Endodermal cell (in vitro differentiated cells): ENCODE data around the gene TCF12. TPM values are rescaled to one million over a fixed set of nuclear protein-coding genes. Genes with fewer than 3 reads are reported as not detected.

Experiments used
- DNase-seq: peaks from one replicate; pipeline ENCODE4 v3.0.0-alpha.2; 2017
- H3K27ac ChIP-seq: 2 replicates; pipeline ENCODE4 v1.5.1; 2013; ENCODE audit warnings: mild to moderate bottlenecking, low read depth, low read length, moderate library complexity
- H3K27me3 ChIP-seq: 2 replicates; pipeline ENCODE4 v1.6.1; 2013; ENCODE audit warnings: mild to moderate bottlenecking, low read length, moderate library complexity; ENCODE audit not compliant: insufficient read depth, control insufficient read depth, poor library complexity, severe bottlenecking
- H3K36me3 ChIP-seq: 2 replicates; pipeline ENCODE4 v1.7.0; 2013; ENCODE audit warnings: mild to moderate bottlenecking, low read length, moderate library complexity; ENCODE audit not compliant: control insufficient read depth, insufficient read depth
- H3K4me1 ChIP-seq: one replicate; pipeline ENCODE4 v1.7.0; 2013; ENCODE audit warnings: low read length; ENCODE audit not compliant: control insufficient read depth, insufficient read depth
- H3K4me3 ChIP-seq: 2 replicates; pipeline ENCODE4 v1.5.1; 2013; ENCODE audit warnings: mild to moderate bottlenecking, low read length, moderate library complexity
- H3K9ac ChIP-seq: 2 replicates; pipeline ENCODE4 v1.6.1; 2013; ENCODE audit warnings: mild to moderate bottlenecking, low read length, moderate library complexity; ENCODE audit not compliant: poor library complexity, severe bottlenecking; ENCODE audit errors: extremely low read depth
- H3K9me3 ChIP-seq: 2 replicates; pipeline ENCODE4 v1.6.1; 2013; ENCODE audit warnings: mild to moderate bottlenecking, low read length, moderate library complexity; ENCODE audit not compliant: control insufficient read depth
- H3K27ac Mint-ChIP-seq: 2 replicates; pipeline ENCODE4 v1.8.0; 2020; ENCODE audit warnings: mixed read lengths
- H3K27me3 Mint-ChIP-seq: 2 replicates; pipeline ENCODE4 v1.8.0; 2021; ENCODE audit warnings: mild to moderate bottlenecking, mixed read lengths; ENCODE audit not compliant: insufficient read depth
- H3K36me3 Mint-ChIP-seq: 2 replicates; pipeline ENCODE4 v1.8.0; 2020; ENCODE audit warnings: low read depth, mixed read lengths
- H3K4me1 Mint-ChIP-seq: 2 replicates; pipeline ENCODE4 v1.8.0; 2020; ENCODE audit warnings: mixed read lengths
- H3K4me3 Mint-ChIP-seq: 2 replicates; pipeline ENCODE4 v1.8.0; 2020; ENCODE audit warnings: mild to moderate bottlenecking, moderate library complexity, mixed read lengths
- H3K9me3 Mint-ChIP-seq: 2 replicates; pipeline ENCODE4 v1.8.0; 2020; ENCODE audit warnings: mild to moderate bottlenecking, mixed read lengths
- CTCF ChIP-seq: fragments of 200-600 bp; sonication (generic); conservative IDR thresholded peaks from 2 replicates; pipeline ENCODE4 v1.5.0; 2021; ENCODE audit warnings: antibody characterized with exemption, mild to moderate bottlenecking
- WGBS, 2 experiments: methylation state at CpG; one replicate each; pipeline versions ENCODE4 v1.1.5 to v1.1.7; 2013; ENCODE audit warnings: missing lambda C conversion rate in 2 of 2, mixed read lengths in 1 of 2; ENCODE audit not compliant: insufficient coverage in 1 of 2, insufficient read length in 1 of 2; 5-methylcytosine and 5-hydroxymethylcytosine counted together
- total RNA-seq, 2 donors: library from RNA; stranded (reverse); fragmentation: NEBNext Ultra II Directional in 1 of 2; extraction: Animal tissue kit (Norgen Biotek cat#: 25700) in 1 of 2; gene quantifications; 2 replicates in 1 of 2; 3 replicates in 1 of 2; pipeline ENCODE4 v1.2.1, GENCODE V29; 2021

TCF12 gene
- total RNA-seq, 2 donors from 2014 or later: 103 to 121 TPM

GRCh38 chr15:57329582-57330367 lies 411.3 kb downstream of the TCF12 start:
- Histone ChIP-seq H3K4me1 (peaks cover 4% of the 10 kb centered on the region), H3K9ac (no peak overlapping the region), H3K36me3 (no peaks in the 10 kb centered on the region), H3K27me3 (no peaks in the 10 kb centered on the region), H3K4me3 (no peak overlapping the region), H3K27ac (no peak overlapping the region), H3K9me3 (no peaks in the 10 kb centered on the region)
- Mint-ChIP-seq H3K36me3 (no peaks in the 10 kb centered on the region), H3K4me1 (peaks cover 31% of the 10 kb centered on the region), H3K27me3 (no peaks in the 10 kb centered on the region), H3K9me3 (no peaks in the 10 kb centered on the region), H3K27ac (no peak overlapping the region), H3K4me3 (no peak overlapping the region)
- peak; percentile 22 for TF ChIP-seq CTCF
- WGBS, 2 experiments: 94 to 96% methylated on average over 11 to 13 of the region's 13 CpGs
- DNase-seq: no peak

- Mint-ChIP-seq H3K9me3 (no peaks in the 10 kb centered on the region), H3K27me3 (no peaks in the 10 kb centered on the region), H3K4me3 (no peak overlapping the region), H3K27ac (no peak overlapping the region), H3K36me3 (no peaks in the 10 kb centered on the region), H3K4me1 (peaks cover 30% of the 10 kb centered on the region)
- WGBS, 2 experiments: 88 to 91% methylated on average over 8 to 14 of the region's 14 CpGs
- no peak overlapping the region for H3K9ac ChIP-seq
- H3K36me3 ChIP-seq: no peaks in the 10 kb centered on the region
- no peak for DNase-seq
- no peak overlapping the region for H3K27ac ChIP-seq
- H3K4me1 ChIP-seq: peaks cover 4% of the 10 kb centered on the region
- H3K9me3 ChIP-seq: no peaks in the 10 kb centered on the region
- no peaks in the 10 kb centered on the region for H3K27me3 ChIP-seq
- no peak for TF ChIP-seq CTCF
- no peak overlapping the region for H3K4me3 ChIP-seq
Measured at GRCh38 chr15:57330619-57331340, 412.3 kb downstream of the TCF12 start.

GRCh38 chr15:57332326-57332725 lies 413.9 kb downstream of the TCF12 start:
- Mint-ChIP-seq H3K4me3 (no peak overlapping the region), H3K4me1 (peaks cover 22% of the 10 kb centered on the region), H3K27ac (no peak overlapping the region), H3K36me3 (no peaks in the 10 kb centered on the region), H3K27me3 (no peaks in the 10 kb centered on the region), H3K9me3 (no peaks in the 10 kb centered on the region)
- Histone ChIP-seq H3K4me1 (no peaks in the 10 kb centered on the region), H3K36me3 (no peaks in the 10 kb centered on the region), H3K9ac (no peak overlapping the region), H3K9me3 (no peaks in the 10 kb centered on the region), H3K27ac (no peak overlapping the region), H3K4me3 (no peak overlapping the region), H3K27me3 (no peaks in the 10 kb centered on the region)
- no peak for TF ChIP-seq CTCF
- WGBS, 2 experiments: 90 to 92% methylated on average over 3 to 8 of the region's 8 CpGs
- no peak for DNase-seq
